OCI-LY3 (cell line): ENCODE data around the gene LITAF.

Experiments
- H2AFZ ChIP-seq: fragments of 200-600, 300-600 bp; shearing (Covaris generic); 2 replicates; pipeline ENCODE4 v1.6.0; 2014; ENCODE audit warnings: antibody characterized with exemption, low read depth, low read length
- H3K27ac ChIP-seq: fragments of 200-600, 300-600 bp; sonication (generic); 2 replicates; pipeline ENCODE4 v1.5.1; 2014; ENCODE audit warnings: mild to moderate bottlenecking, low read length, moderate library complexity, mixed read lengths
- H3K27me3 ChIP-seq: fragments of 200-600, 300-600 bp; sonication (generic); 2 replicates; pipeline ENCODE4 v1.6.1; 2014; ENCODE audit warnings: low read depth, low read length, mixed read lengths
- H3K36me3 ChIP-seq: fragments of 200-600, 300-600 bp; sonication (generic); replicated peaks from 2 replicates; pipeline ENCODE3; 2014; ENCODE audit warnings: low read depth, low read length, mixed read lengths
- H3K4me1 ChIP-seq: fragments of 300-600, 200-600 bp; sonication (generic); 2 replicates; pipeline ENCODE4 v1.6.1; 2014; ENCODE audit warnings: low read length, mixed read lengths
- H3K4me2 ChIP-seq: fragments of 200-600, 300-600 bp; sonication (generic); 2 replicates; pipeline ENCODE4 v1.6.1; 2014; ENCODE audit warnings: low read length, mixed read lengths
- H3K4me3 ChIP-seq: fragments of 300-600, 200-600 bp; sonication (generic); 2 replicates; pipeline ENCODE4 v1.5.1; 2014; ENCODE audit warnings: antibody characterized with exemption, mild to moderate bottlenecking, low read length, moderate library complexity
- H3K79me2 ChIP-seq: fragments of 300-600, 200-600 bp; shearing (Covaris generic); 2 replicates; pipeline ENCODE4 v1.6.1; 2014; ENCODE audit warnings: mild to moderate bottlenecking, low read length, mixed read lengths
- H3K9ac ChIP-seq: fragments of 300-600, 200-600 bp; shearing (Covaris generic); 2 replicates; pipeline ENCODE4 v1.6.0; 2014; ENCODE audit warnings: mild to moderate bottlenecking, low read length, moderate library complexity
- H3K9me3 ChIP-seq: fragments of 200-600, 300-600 bp; shearing (Covaris generic); 2 replicates; pipeline ENCODE4 v1.6.1; 2014; ENCODE audit warnings: low read length, mixed read lengths; ENCODE audit not compliant: insufficient read depth
- H4K20me1 ChIP-seq: fragments of 200-600, 300-600 bp; sonication (generic); 2 replicates; pipeline ENCODE4 v1.6.1; 2016; ENCODE audit warnings: low read length, mixed read lengths; ENCODE audit not compliant: insufficient read depth
- CTCF ChIP-seq: fragments of 200-600, 300-600 bp; sonication (generic); IDR thresholded peaks from 2 replicates; pipeline ENCODE4 v1.5.1; 2014; ENCODE audit warnings: antibody characterized with exemption, low read length, low read depth
- EZH2phosphoT487 ChIP-seq: fragments of 200-600 bp; shearing (Covaris generic); IDR thresholded peaks from 2 replicates; pipeline ENCODE4 v1.6.1; 2018; ENCODE audit warnings: antibody characterized with exemption, mixed run types, low read depth

LITAF gene

DNA sequence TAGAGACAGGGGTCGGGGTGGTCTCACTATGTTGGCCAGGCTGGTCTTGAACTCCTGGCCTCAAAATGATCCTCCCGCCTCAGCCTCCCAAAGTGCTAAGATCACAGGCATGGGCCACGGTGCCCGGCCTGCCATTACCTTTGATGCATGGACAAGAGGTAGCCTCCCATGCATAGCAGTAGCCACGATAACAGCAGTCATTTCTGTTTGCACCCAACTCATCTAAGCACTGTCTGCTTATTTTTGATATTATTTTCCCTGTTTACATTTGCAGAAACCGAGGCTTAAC, 44.0 kb upstream of the LITAF start:
- H3K36me3 ChIP-seq, result no peaks in the 10 kb centered on the region
- no peak overlapping the region for H3K27ac ChIP-seq
- H3K4me3 ChIP-seq, result no peak overlapping the region
- TF ChIP-seq CTCF, result no peak
- TF ChIP-seq EZH2phosphoT487, result no peak
- H3K79me2 ChIP-seq, result no peaks in the 10 kb centered on the region
- H2AFZ ChIP-seq, result no peak overlapping the region
- no peaks in the 10 kb centered on the region for H3K9me3 ChIP-seq
- no peaks in the 10 kb centered on the region for H4K20me1 ChIP-seq
- no peak overlapping the region for H3K4me2 ChIP-seq
- no peaks in the 10 kb centered on the region for H3K27me3 ChIP-seq
- no peak overlapping the region for H3K9ac ChIP-seq
- H3K4me1 ChIP-seq, result peaks cover 3% of the 10 kb centered on the region; the same call in 1 of the 2 replicates

GRCh38 chr16:11630046-11630767, 43.5 kb upstream of the LITAF start:
- no peaks in the 10 kb centered on the region for H4K20me1 ChIP-seq
- no peak overlapping the region for H3K4me3 ChIP-seq
- H3K9ac ChIP-seq, result no peak overlapping the region
- no peaks in the 10 kb centered on the region for H3K79me2 ChIP-seq
- no peaks in the 10 kb centered on the region for H3K27me3 ChIP-seq
- no peaks in the 10 kb centered on the region for H3K36me3 ChIP-seq
- peaks cover 3% of the 10 kb centered on the region; the same call in 1 of the 2 replicates for H3K4me1 ChIP-seq
- no peak overlapping the region for H3K4me2 ChIP-seq
- no peak overlapping the region for H2AFZ ChIP-seq
- no peak overlapping the region for H3K27ac ChIP-seq
- TF ChIP-seq CTCF (no peak), EZH2phosphoT487 (no peak)
- no peaks in the 10 kb centered on the region for H3K9me3 ChIP-seq

DNA sequence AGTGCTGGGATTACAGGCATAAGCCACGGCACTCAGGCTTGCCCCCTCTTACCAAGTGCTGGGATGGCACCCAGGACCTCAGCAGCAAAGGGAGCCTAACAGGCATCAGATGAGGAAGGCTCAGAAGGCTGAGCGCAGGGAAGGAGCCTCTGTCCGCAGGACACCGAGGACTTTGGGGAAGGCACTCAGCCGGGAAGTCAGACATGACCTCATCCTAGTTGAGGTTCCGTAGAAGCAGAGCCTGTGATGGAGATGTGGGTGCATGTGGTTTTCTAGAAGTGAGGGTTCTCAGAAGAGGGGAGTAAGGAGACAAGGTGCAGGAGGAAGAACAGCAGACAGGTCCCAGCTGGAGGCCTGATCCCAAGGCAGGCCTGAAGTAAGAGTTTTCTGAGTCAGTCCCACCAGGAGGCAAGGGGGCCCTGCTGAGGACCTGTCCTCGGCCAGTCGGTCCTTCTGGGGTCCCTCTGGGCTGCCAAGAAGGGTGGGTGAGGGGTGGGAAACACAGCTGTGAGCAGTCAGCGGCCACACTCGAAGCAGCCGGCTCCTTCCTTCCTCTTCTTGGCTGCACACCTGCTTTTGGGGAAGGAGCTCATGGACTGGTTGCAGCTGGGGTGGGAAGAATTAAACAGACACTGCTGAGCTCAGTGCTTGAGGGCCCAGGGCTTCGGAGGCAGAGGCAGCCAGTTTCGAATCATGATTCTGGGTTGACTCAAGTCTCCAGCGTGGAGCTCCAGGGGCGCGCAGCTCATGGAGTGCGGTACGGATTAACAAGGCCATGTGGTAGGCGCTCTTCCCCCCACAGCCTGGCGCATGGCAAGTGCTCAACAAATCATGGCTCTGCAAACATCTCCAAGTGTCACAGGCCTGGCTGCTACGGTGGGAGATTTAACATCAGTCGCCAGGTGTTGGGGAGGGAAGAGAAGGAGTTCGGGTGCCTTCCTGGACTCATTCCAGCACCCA, 42.6 kb upstream of the LITAF start:
- no peak overlapping the region for H2AFZ ChIP-seq
- H4K20me1 ChIP-seq, result no peaks in the 10 kb centered on the region
- H3K27me3 ChIP-seq, result no peaks in the 10 kb centered on the region
- no peaks in the 10 kb centered on the region for H3K9me3 ChIP-seq
- TF ChIP-seq EZH2phosphoT487, result no peak
- TF ChIP-seq CTCF, result no peak
- H3K4me1 ChIP-seq, result peaks cover 3% of the 10 kb centered on the region; the same call in 1 of the 2 replicates
- no peak overlapping the region for H3K4me2 ChIP-seq
- no peaks in the 10 kb centered on the region for H3K79me2 ChIP-seq
- H3K9ac ChIP-seq, result no peak overlapping the region
- no peaks in the 10 kb centered on the region for H3K36me3 ChIP-seq
- no peak overlapping the region for H3K27ac ChIP-seq
- no peak overlapping the region for H3K4me3 ChIP-seq

DNA sequence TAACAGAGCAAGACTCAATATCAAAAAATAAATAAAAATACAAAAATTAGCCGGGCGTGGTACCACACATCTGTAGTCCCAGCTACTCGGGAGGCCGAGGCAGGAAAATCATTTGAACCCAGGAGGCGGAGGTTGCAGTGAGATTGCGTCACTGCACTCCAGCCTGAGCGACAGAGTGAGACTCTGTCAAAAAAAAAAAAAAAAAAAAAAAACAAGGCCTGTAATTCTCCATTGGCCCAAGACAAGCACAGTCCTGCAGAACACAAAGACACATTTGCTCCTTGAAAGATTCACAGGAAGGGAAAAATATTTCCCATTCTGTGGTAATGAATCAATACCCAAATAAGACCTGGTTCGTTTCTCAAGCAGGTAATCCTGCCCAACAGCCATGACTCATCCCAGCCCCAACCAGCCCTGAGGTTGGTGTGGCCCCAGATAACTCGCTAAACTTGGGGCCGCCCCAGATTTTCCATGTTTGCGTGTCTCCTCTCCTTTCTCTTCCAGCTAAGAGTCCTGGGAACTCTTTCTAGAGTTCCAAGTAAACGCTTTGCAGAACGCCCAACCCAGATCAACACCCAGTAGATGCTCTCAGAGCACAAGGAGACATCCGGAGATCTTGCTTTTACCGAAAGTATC, 41.2 kb upstream of the LITAF start:
- H3K9me3 ChIP-seq, result no peaks in the 10 kb centered on the region
- TF ChIP-seq EZH2phosphoT487 (no peak), CTCF (no peak)
- H3K4me3 ChIP-seq, result no peak overlapping the region
- H4K20me1 ChIP-seq, result no peaks in the 10 kb centered on the region
- no peaks in the 10 kb centered on the region; the same call in 1 of the 2 replicates for H3K4me1 ChIP-seq
- H2AFZ ChIP-seq, result no peak overlapping the region
- H3K27me3 ChIP-seq, result no peaks in the 10 kb centered on the region
- H3K27ac ChIP-seq, result no peak overlapping the region
- H3K4me2 ChIP-seq, result no peak overlapping the region
- H3K36me3 ChIP-seq, result no peaks in the 10 kb centered on the region
- H3K79me2 ChIP-seq, result no peaks in the 10 kb centered on the region
- H3K9ac ChIP-seq, result no peak overlapping the region
